ENCODE data around the gene WNT8B. TPM values are rescaled to one million over a fixed set of nuclear protein-coding genes. Genes with fewer than 3 reads are reported as not detected.

WNT8B gene
- total and polyA plus RNA-seq, 12 donors, result 0.03 to 0.97 (median 0.53) TPM; not detected in 5

GRCh38 chr10:100446130-100446761 lies 16.6 kb upstream of the WNT8B start:
- H3K4me1 ChIP-seq (replicated peaks in 1 of 2), result no peaks in the 10 kb centered on the region
- no peak overlapping the region for H3K27ac ChIP-seq
- H3K9me3 ChIP-seq (replicated peaks in 1 of 3), result no peaks in the 10 kb centered on the region
- no peak for TF ChIP-seq CTCF (IDR thresholded peaks at IDR 0.05)
- TF ChIP-seq POLR2A (IDR thresholded peaks at IDR 0.05), result no peak
- no peak for DNase-seq
- intact Hi-C loops (cut with DNase I), result no loop called here
- H3K36me3 ChIP-seq (replicated peaks in 1 of 2), result no peaks in the 10 kb centered on the region
- H3K4me3 ChIP-seq, result no peak overlapping the region
- H3K27me3 ChIP-seq, result peaks cover 4% of the 10 kb centered on the region
- WGBS, 4 donors, result 53 to 77% (median 64%) methylated on average over 4 of the region's 4 CpGs

GRCh38 chr10:100447663-100448062 lies 15.1 kb upstream of the WNT8B start:
- Histone ChIP-seq H3K27me3 (peaks cover 4% of the 10 kb centered on the region), H3K9me3 (replicated peaks in 1 of 3) (no peaks in the 10 kb centered on the region), H3K4me3 (no peak overlapping the region), H3K36me3 (replicated peaks in 1 of 2) (no peaks in the 10 kb centered on the region), H3K27ac (no peak overlapping the region), H3K4me1 (replicated peaks in 1 of 2) (no peaks in the 10 kb centered on the region)
- intact Hi-C loops (cut with DNase I), result no loop called here
- WGBS, 4 donors, result 74 to 88% (median 83%) methylated on average over 1 of the region's 1 CpG
- no peak for DNase-seq
- TF ChIP-seq CTCF (IDR thresholded peaks at IDR 0.05) (no peak), POLR2A (IDR thresholded peaks at IDR 0.05) (no peak)

- WGBS, 4 donors, result 66 to 82% (median 71%) methylated on average over 4 of the region's 4 CpGs
- Histone ChIP-seq H3K9me3 (replicated peaks in 1 of 3) (no peaks in the 10 kb centered on the region), H3K27ac (no peak overlapping the region), H3K36me3 (replicated peaks in 1 of 2) (no peaks in the 10 kb centered on the region), H3K4me1 (replicated peaks in 1 of 2) (no peaks in the 10 kb centered on the region), H3K4me3 (no peak overlapping the region), H3K27me3 (peaks cover 8% of the 10 kb centered on the region)
- DNase-seq, result no peak
- TF ChIP-seq CTCF (IDR thresholded peaks at IDR 0.05) (no peak), POLR2A (IDR thresholded peaks at IDR 0.05) (no peak)
- intact Hi-C loops (cut with DNase I), result no loop called here
Observed at GRCh38 chr10:100448951-100449350, 13.9 kb upstream of the WNT8B start.

GRCh38 chr10:100468322-100468721 lies 5.5 kb downstream of the WNT8B start:
- no peaks in the 10 kb centered on the region for H3K9me3 ChIP-seq (replicated peaks in 1 of 3)
- no peak overlapping the region for H3K27ac ChIP-seq
- no peaks in the 10 kb centered on the region for H3K27me3 ChIP-seq
- TF ChIP-seq POLR2A (IDR thresholded peaks at IDR 0.05) (no peak), CTCF (IDR thresholded peaks at IDR 0.05) (no peak)
- H3K4me1 ChIP-seq (replicated peaks in 1 of 2), result no peaks in the 10 kb centered on the region
- intact Hi-C loops (cut with DNase I), result no loop called here
- 61 to 68% (median 65%) methylated on average over 5 of the region's 5 CpGs for WGBS, 4 donors
- H3K36me3 ChIP-seq (replicated peaks in 1 of 2), result no peaks in the 10 kb centered on the region
- H3K4me3 ChIP-seq, result no peak overlapping the region
- no peak for DNase-seq
